K562 (cell line): ENCODE measurements around the gene RBPJL. TPM values are rescaled to one million over a fixed set of nuclear protein-coding genes. Genes with fewer than 3 reads are reported as not detected.

Source experiments
- ATAC-seq: fragments of 200-7000 bp; cut with Tn5 transposase; 3 replicates; pipeline ENCODE4 v1.9.1; 2020; ENCODE audit warnings: moderate library complexity
- BruUV-seq: library from RNA; stranded (reverse); fragments of 400-500 nt; replicated peaks from 2 replicates; lab custom pipeline; 2021; lab: Mats Ljungman, UMichigan
- CTCF ChIA-PET: fragments of 300-600 bp; formaldehyde crosslinking; extraction: SDS; loops from one replicate; lab custom pipeline; 2021; ENCODE audit warnings: low intra/inter-chr PET ratio; lab: Yijun Ruan, JAX
- POLR2A ChIA-PET: fragments of 300-600, 350-650 bp; sonication (Branson Sonifier 250); formaldehyde crosslinking; extraction: SDS; loops from one replicate; lab custom pipeline; 2021; ENCODE audit warnings: antibody characterized with exemption, inconsistent platforms; lab: Yijun Ruan, JAX
- DNase-seq, 4 experiments: peaks; one replicate each; pipeline versions ENCODE4 v3.0.0 to v3.0.0-alpha.2; 2011 to 2018; ENCODE audit warnings: low spot score in 3 of 4, mixed read lengths in 3 of 4; ENCODE audit errors: extremely low read depth in 1 of 4
- FAIRE-seq: peaks from 2 replicates; lab custom pipeline; 2011; peaks lifted over from hg19 to GRCh38; lab: Jason Lieb, UNC
- H2AFZ ChIP-seq: 2 replicates; pipeline ENCODE4 v1.6.0; 2011; ENCODE audit warnings: low read depth, low read length, control low read depth, inconsistent platforms
- H3K27ac ChIP-seq: fragments of 200-600 bp; 3 replicates; pipeline ENCODE4 v1.8.0; 2011; ENCODE audit warnings: low read depth, mild to moderate bottlenecking, control low read depth, inconsistent platforms, low read length, moderate library complexity, mixed read lengths; ENCODE audit errors: extremely low read depth
- H3K27me3 ChIP-seq, 2 experiments: fragments of 300-600 bp in 1 of 2; 2 replicates in 1 of 2; 3 replicates in 1 of 2; pipeline versions ENCODE4 v1.6.0 to v1.8.0; 2011; ENCODE audit warnings: inconsistent platforms in 2 of 2, low read length in 2 of 2, mild to moderate bottlenecking in 1 of 2, mixed read lengths in 1 of 2, moderate library complexity in 1 of 2; ENCODE audit not compliant: control insufficient read depth in 2 of 2, insufficient read depth in 2 of 2
- H3K36me3 ChIP-seq: fragments of 300-600 bp; 3 replicates; pipeline ENCODE4 v1.8.0; 2011; ENCODE audit warnings: mild to moderate bottlenecking, low read length, inconsistent platforms; ENCODE audit not compliant: control insufficient read depth, insufficient read depth
- H3K4me1 ChIP-seq, 2 experiments: fragments of 200-600 bp in 1 of 2; replicated peaks in 1 of 2; 2 replicates in 1 of 2; 3 replicates in 1 of 2; pipeline versions ENCODE4 v1.5.1 to v1.8.0; 2011; ENCODE audit warnings: inconsistent platforms in 2 of 2, low read length in 2 of 2, mild to moderate bottlenecking in 1 of 2, mixed read lengths in 1 of 2, moderate library complexity in 1 of 2; ENCODE audit not compliant: control insufficient read depth in 2 of 2, insufficient read depth in 2 of 2
- H3K4me2 ChIP-seq: 2 replicates; pipeline ENCODE4 v1.6.1; 2011; ENCODE audit warnings: low read length, control low read depth, inconsistent platforms, mixed read lengths; ENCODE audit not compliant: insufficient read depth
- H3K4me3 ChIP-seq: fragments of 200-600 bp; sonication (generic), shearing (Covaris generic); 2 replicates; pipeline ENCODE4 v1.5.1; 2016; ENCODE audit warnings: control low read depth, inconsistent platforms
- H3K79me2 ChIP-seq: fragments of 200-600 bp; 3 replicates; pipeline ENCODE4 v1.8.0; 2011; ENCODE audit warnings: low read length, inconsistent platforms; ENCODE audit not compliant: control insufficient read depth, insufficient read depth
- H3K9ac ChIP-seq, 2 experiments: 2 replicates each; pipeline versions ENCODE4 v1.6.0 to v1.6.1; 2011; ENCODE audit warnings: low read depth in 2 of 2, low read length in 2 of 2, control low read depth in 1 of 2, inconsistent platforms in 1 of 2, mild to moderate bottlenecking in 1 of 2, mixed read lengths in 1 of 2; ENCODE audit not compliant: insufficient read depth in 1 of 2
- H3K9me1 ChIP-seq: one replicate; pipeline ENCODE4 v1.6.0; 2011; ENCODE audit warnings: inconsistent platforms, mild to moderate bottlenecking, low read length, moderate library complexity; ENCODE audit not compliant: control insufficient read depth, insufficient read depth
- H3K9me3 ChIP-seq: replicated peaks from 2 replicates; pipeline ENCODE4 v1.5.1; 2011; ENCODE audit warnings: low read depth, low read length, inconsistent platforms; ENCODE audit not compliant: control insufficient read depth, insufficient read depth
- H4K20me1 ChIP-seq: replicated peaks from 2 replicates; pipeline ENCODE4 v1.6.1; 2011; ENCODE audit warnings: low read length, inconsistent platforms, mixed read lengths; ENCODE audit not compliant: control insufficient read depth, insufficient read depth
- EWSR1 ChIP-seq: fragments of 450-650 bp; IDR thresholded peaks from 2 replicates; pipeline ENCODE4 v1.6.1; 2018; ENCODE audit warnings: borderline replicate concordance, mild to moderate bottlenecking, low read depth, moderate library complexity; ENCODE audit not compliant: partially characterized antibody
- PATZ1 ChIP-seq: fragments of 250-450 bp; sonication (Bioruptor Pico); IDR thresholded peaks from 2 replicates; pipeline ENCODE4 v1.5.0; 2020; ENCODE audit warnings: mild to moderate bottlenecking, borderline replicate concordance
- RREB1 ChIP-seq: fragments of 250-450 bp; sonication (Bioruptor Pico); IDR thresholded peaks from 2 replicates; pipeline ENCODE4 v1.4.0; 2020
- ZNF274 ChIP-seq: IDR thresholded peaks from 2 replicates; pipeline ENCODE4 v1.6.1; 2011; ENCODE audit warnings: low read depth, mild to moderate bottlenecking, low read length, moderate library complexity, borderline replicate concordance
- WGBS: fragments of 100-300 bp; shearing (Covaris generic); methylation state at CpG from one replicate; pipeline ENCODE4 v1.1.6; 2016; ENCODE audit warnings: low coverage, mixed read lengths; ENCODE audit not compliant: insufficient coverage; ENCODE audit errors: missing lambda C conversion rate; 5-methylcytosine and 5-hydroxymethylcytosine counted together
- in situ Hi-C: fragments of 300-500 bp; cut with MboI; formaldehyde crosslinking; loops from 4 replicates; pipeline ENCODE4 v1.15.0; 2018; ENCODE audit warnings: inconsistent platforms, mixed read lengths
- intact Hi-C: fragments of 100-400 bp; cut with micrococcal nuclease; formaldehyde crosslinking; loops from 2 replicates; pipeline ENCODE4 v1.14.2; 2022
- polyA plus RNA-seq, 8 experiments: library from polyadenylated mRNA; depleted of rRNA in 4 of 8; stranded (reverse) in 5 of 8; unstranded in 3 of 8; fragments of >200 nt; fragmentation: Nextera tagmentation in 2 of 8; fragmentation: Illumina TruSeq in 1 of 8; extraction: Ambion mirVana in 2 of 8; extraction: Trizol in 1 of 8; gene quantifications; 2 replicates each; pipeline versions ENCODE4 v1.2.1 to v1.2.3, GENCODE V29; 2011 to 2014; ENCODE audit warnings: inconsistent platforms in 1 of 8, missing spikeins in 1 of 8
- total RNA-seq, 7 experiments: library from RNA; depleted of rRNA in 6 of 7; stranded (reverse); fragments of >200 nt in 6 of 7; fragmentation: Illumina TruSeq in 2 of 7; extraction: Trizol in 2 of 7; gene quantifications; 2 replicates each; pipeline versions ENCODE4 v1.2.1 to v1.2.3, GENCODE V29; 2011 to 2021; ENCODE audit warnings: low replicate concordance in 1 of 7

Gene RBPJL
- total and polyA plus RNA-seq, 9 of the 15 experiments (the other 6 are each of a cell fraction or from before 2014, with no cell fraction given) = not detected

GRCh38 chr20:45307076-45307640 lies 518 bp downstream of the RBPJL start:
- CTCF ChIA-PET = interaction anchor here (0.7 to 2.6 kb wide), 2 partner anchors 12 to 464 kb away, joined by 3 to 12 read pairs; no protein-coding TSS in a partner anchor
- H3K9me1 ChIP-seq = peaks cover 3% of the 10 kb centered on the region
- BruUV-seq = no TSS peak
- H3K27ac ChIP-seq = no peak overlapping the region
- TF ChIP-seq EWSR1 = no peak
- TF ChIP-seq, all 486 proteins: peak for 0
- H3K36me3 ChIP-seq = no peaks in the 10 kb centered on the region
- H2AFZ ChIP-seq = no peak overlapping the region
- H3K9me3 ChIP-seq = no peaks in the 10 kb centered on the region
- H3K9ac ChIP-seq = no peak overlapping the region
- POLR2A ChIA-PET = no interaction called here
- H3K4me3 ChIP-seq = no peak overlapping the region
- intact Hi-C loops (no loop called here), in situ Hi-C loops (no loop called here)
- H3K27me3 ChIP-seq = peaks cover 3 to 53% of the 10 kb centered on the region in 2 experiments; a peak in 4 of 5 replicates
- peaks cover 5% of the 10 kb centered on the region; the same call in 1 of the 2 replicates for H4K20me1 ChIP-seq
- peaks cover 4 to 33% of the 10 kb centered on the region in 2 experiments; a peak in 3 of 5 replicates for H3K4me1 ChIP-seq
- DNase-seq = no peak
- WGBS = 2% methylated on average over 16 of the region's 16 CpGs
- no peaks in the 10 kb centered on the region for H3K79me2 ChIP-seq
- no peak for FAIRE-seq
- H3K4me2 ChIP-seq = no peak overlapping the region
- ATAC-seq = no peak

GRCh38 chr20:45308117-45308778 lies 1.6 kb downstream of the RBPJL start, which contains the start of gene MATN4:
MATN4 (minus strand) TSS chr20:45308299; CDS start chr20:45305582, 2,717 bp downstream.
- Histone ChIP-seq H3K36me3 (no peaks in the 10 kb centered on the region), H3K9me3 (no peaks in the 10 kb centered on the region), H3K4me1 (peaks cover 4 to 36% of the 10 kb centered on the region in 2 experiments; a peak in 3 of 5 replicates), H3K27me3 (peaks cover 3 to 61% of the 10 kb centered on the region in 2 experiments; a peak in 4 of 5 replicates), H3K4me2 (no peak within 1 kb of the TSS), H3K9me1 (peaks cover 3% of the 10 kb centered on the region), H3K4me3 (no peak within 1 kb of the TSS), H3K9ac (no peak within 1 kb of the TSS), H3K79me2 (no peaks in the 10 kb centered on the region), H4K20me1 (peaks cover 5% of the 10 kb centered on the region; the same call in 1 of the 2 replicates), H2AFZ (no peak within 1 kb of the TSS), H3K27ac (no peak within 1 kb of the TSS)
- POLR2A ChIA-PET = interaction anchor here (0.6 to 1.0 kb wide), 3 partner anchors 397 to 1696 kb away, joined by 3 to 4 read pairs (median 3); no protein-coding TSS in a partner anchor
- in situ Hi-C loops (no loop called here), intact Hi-C loops (no loop called here)
- BruUV-seq = no TSS peak
- DNase-seq (no peak), ATAC-seq (no peak), FAIRE-seq (no peak)
- CTCF ChIA-PET = no interaction called here
- WGBS = 6% methylated on average over 18 of the region's 20 CpGs
- TF ChIP-seq PATZ1 (no peak), ZNF274 (no peak), RREB1 (no peak)
